Measurements from ENCODE around the gene IWS1.
"Not testable (repeated sequence)": the region's sequence is repeated elsewhere in the genome, so short reads cannot be mapped to it uniquely, and the experiment has no call there.

Gene IWS1

GRCh38 chr2:127453392-127454171 lies 72.7 kb downstream of the IWS1 start:
- no peak for DNase-seq

DNA sequence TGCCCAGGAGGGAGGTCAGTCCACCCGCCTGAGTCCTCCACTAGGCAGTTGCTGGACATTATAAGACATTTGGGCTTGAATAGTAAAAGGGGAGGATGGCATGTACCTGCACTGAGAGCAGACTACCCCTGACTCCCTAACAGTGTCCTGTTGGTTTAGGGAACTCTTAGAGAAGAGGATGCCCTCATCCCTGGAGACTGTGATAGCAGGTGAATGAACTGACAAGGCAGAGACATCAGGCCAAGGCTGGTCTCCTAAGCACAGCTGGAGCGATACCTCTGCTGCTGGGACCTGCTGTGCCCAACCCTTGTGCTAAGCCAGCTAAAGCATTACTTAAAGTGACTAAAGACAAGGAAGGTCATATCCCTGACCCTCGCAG lies 73.3 kb downstream of the IWS1 start:
- DNase-seq, result no peak

DNA sequence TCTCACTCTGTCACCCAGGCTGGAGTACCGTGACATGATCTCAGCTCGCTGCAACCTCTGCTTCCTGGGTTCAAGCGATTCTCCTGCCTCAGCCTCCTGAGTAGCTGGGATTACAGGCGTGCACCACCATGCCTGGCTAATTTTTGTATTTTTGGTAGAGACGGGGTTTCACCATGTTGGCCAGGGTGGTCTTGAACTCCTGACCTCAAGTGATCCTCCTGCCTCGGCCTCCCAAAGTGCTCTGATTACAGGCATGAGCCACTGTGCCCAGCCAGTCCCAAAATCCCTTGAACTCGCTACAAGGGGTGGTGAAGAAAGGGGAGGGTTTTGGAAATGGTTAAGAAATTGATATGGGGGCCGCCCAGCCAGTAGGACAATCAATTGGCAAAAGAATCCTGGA lies 73.9 kb downstream of the IWS1 start:
- not testable (repeated sequence) for DNase-seq

GRCh38 chr2:127451981-127452380 lies 74.3 kb downstream of the IWS1 start:
- DNase-seq, result no peak

DNA sequence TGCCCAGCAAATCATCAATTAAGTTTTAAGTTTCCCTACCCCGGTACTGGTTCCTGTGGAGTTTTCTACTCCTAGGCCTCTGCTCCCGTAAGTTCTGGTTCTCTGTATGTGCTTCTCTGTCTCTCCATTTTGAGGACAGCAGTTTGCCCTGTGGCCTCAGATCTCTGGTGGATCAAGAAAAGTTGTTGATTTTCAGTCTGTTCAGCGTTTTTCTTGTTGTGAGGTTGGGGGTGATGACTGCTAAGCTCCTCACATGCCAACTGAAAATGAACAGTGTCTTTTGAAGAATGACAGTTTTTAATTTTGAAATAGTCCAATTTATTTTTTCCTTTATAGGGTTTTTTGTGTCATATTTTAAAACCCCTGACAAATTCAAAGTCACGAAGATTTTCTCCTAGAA lies 76.4 kb downstream of the IWS1 start:
- no peak for DNase-seq

DNA sequence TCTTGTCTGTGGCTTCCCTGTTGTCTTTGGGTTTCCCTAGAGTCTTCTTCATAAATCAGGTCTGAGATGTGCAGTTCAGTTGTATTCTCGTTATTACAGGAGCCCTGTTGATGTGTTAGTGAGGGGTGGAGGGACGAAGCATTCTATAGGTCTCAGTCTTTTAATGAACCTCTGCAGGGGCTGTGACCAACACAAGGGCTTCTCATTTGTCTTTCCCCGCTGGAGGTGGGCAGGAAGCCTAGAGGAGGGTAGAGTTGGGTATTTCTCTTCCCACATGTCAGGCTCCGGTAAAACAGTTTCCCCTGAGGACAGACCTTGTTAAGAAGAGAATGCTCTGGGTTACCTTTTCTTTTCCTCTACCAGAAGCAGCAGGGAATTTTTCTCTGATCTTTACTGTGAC lies 76.9 kb downstream of the IWS1 start:
- DNase-seq, result no peak

- no peak for DNase-seq
Measured at GRCh38 chr2:127448526-127448925, 77.8 kb downstream of the IWS1 start.

DNA sequence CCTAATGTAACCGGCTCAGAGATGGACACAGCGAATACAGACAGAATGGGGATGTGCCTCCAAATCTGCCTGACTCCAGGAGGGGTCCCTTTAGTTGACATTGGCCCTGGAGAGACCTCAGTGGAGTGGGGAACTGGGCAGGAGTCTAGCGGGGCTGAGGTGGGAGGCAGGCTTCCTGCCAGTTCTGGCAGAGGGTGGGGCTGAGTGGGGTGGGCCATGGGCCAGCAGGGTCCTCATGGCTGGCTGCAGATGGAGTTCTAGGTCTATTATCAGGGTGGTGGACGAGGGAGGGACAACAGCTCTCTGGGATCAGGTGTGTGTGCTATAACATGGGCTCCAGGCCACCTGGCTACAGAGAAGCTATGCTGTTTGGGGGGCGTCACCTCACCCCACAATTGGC lies 86.9 kb downstream of the IWS1 start:
- no peak for DNase-seq

DNA sequence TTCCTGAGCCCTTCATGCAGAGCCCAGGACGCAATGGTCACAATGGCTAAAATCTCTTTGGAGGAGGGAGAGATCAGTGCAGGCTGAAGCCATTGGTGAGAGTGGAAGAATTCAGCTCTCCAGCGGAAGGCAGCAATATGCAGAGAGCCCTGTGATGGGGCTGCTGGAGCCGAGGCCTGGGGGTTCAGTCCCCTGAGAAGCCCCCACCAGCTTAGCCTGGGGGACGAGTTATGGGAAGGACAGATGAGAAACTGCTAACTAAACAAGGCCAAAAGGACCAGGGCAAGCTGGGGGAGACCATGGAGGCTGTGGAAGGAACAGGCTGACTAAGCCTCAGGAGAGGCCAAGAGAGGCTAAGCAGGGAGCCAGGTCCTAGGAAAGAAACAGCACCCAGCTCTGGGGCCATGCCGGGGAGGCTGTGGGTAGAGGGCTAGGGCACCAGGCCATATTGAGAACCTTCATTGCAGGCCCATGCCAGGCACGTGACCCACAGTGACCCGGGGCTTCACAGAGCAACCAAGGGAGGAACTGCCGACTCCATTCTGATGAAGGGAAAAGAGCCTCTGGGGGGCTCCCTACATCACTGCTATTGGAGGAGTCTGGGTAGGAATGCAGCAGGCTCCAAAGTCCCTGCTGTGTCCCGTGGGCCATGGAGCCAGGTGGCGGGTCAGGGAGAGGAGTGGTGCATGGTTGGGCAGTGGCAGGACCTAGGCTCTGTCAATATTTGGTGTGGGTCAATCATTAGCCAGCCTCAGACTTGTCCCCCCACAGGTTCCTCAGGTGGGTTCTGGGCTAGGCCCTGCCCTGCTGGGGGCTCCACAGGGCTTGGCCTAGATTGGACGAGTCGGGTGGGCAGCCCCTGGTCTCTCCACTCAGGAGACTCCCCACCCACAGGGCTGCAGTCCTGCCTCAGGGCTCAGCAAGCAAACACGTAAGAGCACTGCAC lies 88.2 kb downstream of the IWS1 start:
- DNase-seq, result no peak

- DNase-seq, result no peak
Measured at GRCh38 chr2:127437056-127437455, 89.2 kb downstream of the IWS1 start.

- DNase-seq, result no peak
Measured at GRCh38 chr2:127434515-127434914, 91.8 kb downstream of the IWS1 start.

- no peak for DNase-seq
Measured at GRCh38 chr2:127431408-127432023, 94.8 kb downstream of the IWS1 start.

Data from activated gamma-delta T cell (primary cell).